Measurements from ENCODE around the gene ANKRD6. TPM values are rescaled to one million over a fixed set of nuclear protein-coding genes. Genes with fewer than 3 reads are reported as not detected.

The ANKRD6 gene
- total and polyA plus RNA-seq, 2 donors (not counting 1 experiment from before 2014, with no cell fraction given) = 3.8 to 10.5 TPM

- Histone ChIP-seq H2AFZ (ENCODE audit: insufficient read depth, low read depth, low read length, poor library complexity, severe bottlenecking) (no peak overlapping the region), H3K79me2 (ENCODE audit: control insufficient read depth, insufficient read depth, low read length) (no peaks in the 10 kb centered on the region), H3K4me3 (ENCODE audit: control extremely low read depth in 1 of 5, extremely low read depth in 1 of 5, insufficient read depth in 1 of 5, low read depth in 2 of 5, low read length in 4 of 5) (no peak overlapping the region), H3K4me2 (replicated peaks; ENCODE audit: low read depth, low read length, poor library complexity, severe bottlenecking) (no peak overlapping the region), H3K9ac (ENCODE audit: low read length) (no peak overlapping the region), H3K27ac (ENCODE audit: low read length in 2 of 2) (no peak overlapping the region), H3K27me3 (replicated peaks in 1 of 4; ENCODE audit: control extremely low read depth in 1 of 4, control insufficient read depth in 3 of 4, insufficient read depth in 4 of 4, low read length in 3 of 4) (no peaks in the 10 kb centered on the region), H3K9me3 (ENCODE audit: control extremely low read depth in 1 of 3, control insufficient read depth in 2 of 3, insufficient read depth in 1 of 3, low read length in 2 of 3) (no peaks in the 10 kb centered on the region), H3K36me3 (replicated peaks in 1 of 2; ENCODE audit: control extremely low read depth in 1 of 2, control insufficient read depth in 1 of 2, extremely low read depth in 1 of 2, insufficient read depth in 2 of 2, low read length in 1 of 2) (peaks cover 1 to 76% of the 10 kb centered on the region in 2 experiments), H4K20me1 (ENCODE audit: control insufficient read depth, insufficient read depth, low read length, poor library complexity, severe bottlenecking) (no peaks in the 10 kb centered on the region), H3K4me1 (ENCODE audit: control insufficient read depth in 2 of 2, insufficient read depth in 2 of 2, low read length in 2 of 2) (no peaks in the 10 kb centered on the region)
- DNase-seq (no peak), ATAC-seq (ENCODE audit: low read depth) (no peak)
- POLR2A ChIA-PET = no interaction called here
- Mint-ChIP-seq H3K27ac (no peak overlapping the region), H3K4me1 (no peaks in the 10 kb centered on the region), H3K27me3 (no peaks in the 10 kb centered on the region), H3K9me3 (ENCODE audit: insufficient read depth) (no peaks in the 10 kb centered on the region), H3K4me3 (no peak overlapping the region)
- 95% methylated on average over 4 of the region's 7 CpGs for WGBS (ENCODE audit: insufficient coverage)
- no peak for TF ChIP-seq EZH2 (IDR thresholded peaks at IDR 0.05; ENCODE audit: borderline replicate concordance, insufficient read depth, low read depth, low read length, poor library complexity, severe bottlenecking)
- no peak for TF ChIP-seq CTCF (IDR thresholded peaks at IDR 0.05)
- intact Hi-C loops (cut with micrococcal nuclease) = no loop called here
- CTCF ChIA-PET = no interaction called here
Observed at GRCh38 chr6:89670935-89671565, 238.1 kb downstream of the ANKRD6 start.

DNA sequence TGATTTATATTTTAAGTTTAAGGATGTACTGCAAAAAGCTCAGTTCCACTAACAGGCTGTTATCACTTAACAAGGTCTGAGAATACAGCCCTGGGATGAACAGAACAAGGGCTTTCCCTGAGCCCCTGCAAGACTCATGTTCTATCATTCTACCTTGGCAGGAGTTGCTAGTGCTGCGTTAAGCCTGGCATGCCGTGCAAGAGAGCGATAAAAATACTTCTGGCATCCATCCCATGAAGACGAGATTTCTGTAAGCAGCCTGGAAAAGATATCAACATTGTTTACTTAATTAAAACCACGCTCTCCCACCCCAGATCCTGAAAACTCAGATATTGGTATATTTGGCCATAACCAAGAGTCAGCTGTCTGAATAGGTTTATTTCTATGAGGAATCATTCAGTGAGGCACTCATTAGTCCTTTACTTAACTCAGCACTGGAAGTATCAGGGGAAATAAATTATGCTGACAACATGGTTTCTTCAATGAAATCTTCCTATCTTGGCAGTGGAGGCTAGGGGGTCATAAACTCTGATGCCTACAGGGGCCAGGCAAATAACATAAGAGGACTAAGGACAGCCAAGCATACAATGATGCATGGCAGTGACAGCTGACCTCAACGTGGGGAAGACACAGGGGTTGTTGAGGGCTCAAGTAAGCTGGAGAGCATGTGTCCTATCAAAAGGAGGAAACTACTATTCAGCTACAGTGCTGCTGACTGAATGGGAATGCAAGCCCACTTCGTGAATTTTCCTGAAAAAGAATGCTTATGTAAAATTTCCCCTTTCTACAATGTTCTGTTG, 243.2 kb downstream of the ANKRD6 start:
- no peak overlapping the region for H3K27ac Mint-ChIP-seq
- ATAC-seq (ENCODE audit: low read depth) = no peak
- Histone ChIP-seq H3K27me3 (replicated peaks in 1 of 4; ENCODE audit: control extremely low read depth in 1 of 4, control insufficient read depth in 3 of 4, insufficient read depth in 4 of 4, low read length in 3 of 4) (no peaks in the 10 kb centered on the region), H3K4me1 (ENCODE audit: control insufficient read depth in 2 of 2, insufficient read depth in 2 of 2, low read length in 2 of 2) (no peaks in the 10 kb centered on the region), H3K36me3 (replicated peaks in 1 of 2; ENCODE audit: control extremely low read depth in 1 of 2, control insufficient read depth in 1 of 2, extremely low read depth in 1 of 2, insufficient read depth in 2 of 2, low read length in 1 of 2) (peaks cover 10 to 88% of the 10 kb centered on the region in 2 experiments), H4K20me1 (ENCODE audit: control insufficient read depth, insufficient read depth, low read length, poor library complexity, severe bottlenecking) (no peaks in the 10 kb centered on the region), H3K79me2 (ENCODE audit: control insufficient read depth, insufficient read depth, low read length) (no peaks in the 10 kb centered on the region), H2AFZ (ENCODE audit: insufficient read depth, low read depth, low read length, poor library complexity, severe bottlenecking) (no peak overlapping the region), H3K4me3 (ENCODE audit: control extremely low read depth in 1 of 5, extremely low read depth in 1 of 5, insufficient read depth in 1 of 5, low read depth in 2 of 5, low read length in 4 of 5) (no peak overlapping the region), H3K9me3 (ENCODE audit: control extremely low read depth in 1 of 3, control insufficient read depth in 2 of 3, insufficient read depth in 1 of 3, low read length in 2 of 3) (no peaks in the 10 kb centered on the region), H3K9ac (ENCODE audit: low read length) (no peak overlapping the region), H3K4me2 (replicated peaks; ENCODE audit: low read depth, low read length, poor library complexity, severe bottlenecking) (no peak overlapping the region), H3K27ac (ENCODE audit: low read length in 2 of 2) (no peak overlapping the region)
- H3K4me1 Mint-ChIP-seq = no peaks in the 10 kb centered on the region
- H3K27me3 Mint-ChIP-seq = no peaks in the 10 kb centered on the region
- CTCF ChIA-PET = no interaction called here
- intact Hi-C loops (cut with micrococcal nuclease) = no loop called here
- WGBS (ENCODE audit: insufficient coverage) = 91% methylated on average over 6 of the region's 7 CpGs
- TF ChIP-seq EZH2 (IDR thresholded peaks at IDR 0.05; ENCODE audit: borderline replicate concordance, insufficient read depth, low read depth, low read length, poor library complexity, severe bottlenecking) (no peak), CTCF (IDR thresholded peaks at IDR 0.05) (no peak)
- H3K9me3 Mint-ChIP-seq (ENCODE audit: insufficient read depth) = no peaks in the 10 kb centered on the region
- no peak overlapping the region for H3K4me3 Mint-ChIP-seq
- POLR2A ChIA-PET = no interaction called here
- no peak for DNase-seq

Data from B cell (primary cell).